ENCODE results near the gene NRF1.

DNA sequence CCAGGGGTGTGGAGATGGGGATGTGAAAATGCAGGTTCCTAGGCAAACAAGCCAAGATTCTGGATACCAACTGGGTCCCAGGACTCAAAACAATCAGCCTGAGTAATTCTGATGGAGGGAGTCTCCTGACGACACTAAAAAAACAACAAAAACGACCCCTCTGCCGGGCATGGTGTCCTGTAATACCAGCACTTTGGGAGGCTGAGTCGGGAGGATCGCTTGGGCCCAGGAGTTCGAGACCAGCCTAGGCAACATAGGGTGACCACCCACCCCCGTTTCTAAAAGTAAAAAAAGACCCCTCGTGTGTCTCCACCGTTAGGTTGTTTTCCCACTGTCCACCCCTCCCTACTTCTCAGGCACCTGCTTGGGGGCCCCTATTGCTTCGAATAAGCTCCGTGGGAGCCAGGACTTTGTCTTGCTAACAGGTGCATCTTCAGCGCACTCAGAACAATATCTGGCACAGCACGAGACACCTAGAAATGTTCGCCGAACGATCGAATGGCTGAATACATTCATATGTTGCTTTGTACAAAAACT lies 743 bp upstream of the NRF1 start:
- TF ChIP-seq CTCF (IDR thresholded peaks at IDR 0.05) (no peak), POLR2AphosphoS5 (IDR thresholded peaks at IDR 0.05; ENCODE audit: low read depth, low read length) (no peak), TCF7L2 (IDR thresholded peaks at IDR 0.05; ENCODE audit: low read depth, low read length) (no peak), REST (IDR thresholded peaks at IDR 0.05; ENCODE audit: insufficient read depth in 1 of 2, low read depth in 2 of 2, low read length in 1 of 2) (no peak)
